Neural cell (in vitro differentiated cells): Measurements from ENCODE around the gene FRMD4A.

Experiments
- CTCF ChIP-seq: fragments of 450-650 bp; IDR thresholded peaks from 2 replicates; pipeline ENCODE4 v1.5.1; 2014; ENCODE audit warnings: antibody characterized with exemption, mild to moderate bottlenecking, moderate library complexity; ENCODE audit not compliant: poor library complexity, severe bottlenecking
- EP300 ChIP-seq: fragments of 450-650 bp; conservative IDR thresholded peaks from 2 replicates; pipeline ENCODE4 v1.6.1; 2014; ENCODE audit warnings: antibody characterized with exemption, mild to moderate bottlenecking, moderate library complexity; ENCODE audit not compliant: poor library complexity, severe bottlenecking
- EZH2 ChIP-seq: fragments of 200-600, 300-800 bp; shearing (Covaris generic), sonication (generic); IDR thresholded peaks from 2 replicates; pipeline ENCODE4 v1.6.1; 2014; ENCODE audit warnings: antibody characterized with exemption, low read length, borderline replicate concordance, mild to moderate bottlenecking; ENCODE audit not compliant: insufficient read depth, poor library complexity, severe bottlenecking
- POLR2AphosphoS5 ChIP-seq: IDR thresholded peaks from 2 replicates; pipeline ENCODE4 v1.6.1; 2012
- RAD21 ChIP-seq: fragments of 450-650 bp; conservative IDR thresholded peaks from 2 replicates; pipeline ENCODE4 v1.6.1; 2014; ENCODE audit warnings: antibody characterized with exemption, mild to moderate bottlenecking, moderate library complexity
- REST ChIP-seq: IDR thresholded peaks from 2 replicates; pipeline ENCODE4 v1.6.1; 2012; ENCODE audit warnings: borderline replicate concordance
- SMC3 ChIP-seq: fragments of 450-650 bp; conservative IDR thresholded peaks from 2 replicates; pipeline ENCODE4 v1.6.1; 2014; ENCODE audit warnings: antibody characterized with exemption, mild to moderate bottlenecking, moderate library complexity; ENCODE audit not compliant: poor library complexity
- TAF1 ChIP-seq: IDR thresholded peaks from 2 replicates; pipeline ENCODE4 v1.6.1; 2012; ENCODE audit warnings: low read depth

GRCh38 chr10:13997650-13998049, 333.1 kb downstream of the FRMD4A start:
- TF ChIP-seq EP300 = no peak
- TF ChIP-seq CTCF = no peak
- no peak for TF ChIP-seq SMC3
- no peak for TF ChIP-seq POLR2AphosphoS5
- TF ChIP-seq EZH2 = no peak
- no peak for TF ChIP-seq REST
- no peak for TF ChIP-seq TAF1
- no peak for TF ChIP-seq RAD21
